GM12878 (cell line): ENCODE results near the gene LGI1. TPM values are rescaled to one million over a fixed set of nuclear protein-coding genes. Genes with fewer than 3 reads are reported as not detected.

Experiments
- BCL11A ChIP-seq: IDR thresholded peaks from 2 replicates; pipeline ENCODE4 v1.6.1; 2011; ENCODE audit warnings: low read depth, low read length
- BRCA1 ChIP-seq: IDR thresholded peaks from 2 replicates; pipeline ENCODE4 v1.6.1; 2011; ENCODE audit warnings: low read depth, low read length, improper control_type of control experiment
- CBFB ChIP-seq: IDR thresholded peaks from 2 replicates; pipeline ENCODE4 v1.6.1; 2016; ENCODE audit warnings: antibody characterized with exemption, low read depth
- CBX5 ChIP-seq: sonication (generic); IDR thresholded peaks from 2 replicates; pipeline ENCODE4 v1.6.1; 2016; ENCODE audit warnings: low read depth, moderate library complexity, mild to moderate bottlenecking, inconsistent platforms
- CREB1 ChIP-seq: IDR thresholded peaks from 2 replicates; pipeline ENCODE4 v1.6.1; 2012; ENCODE audit warnings: low read depth, mild to moderate bottlenecking, inconsistent platforms
- CREM ChIP-seq: IDR thresholded peaks from 2 replicates; pipeline ENCODE4 v1.6.1; 2014; ENCODE audit warnings: antibody characterized with exemption, low read depth
- E2F4 ChIP-seq: IDR thresholded peaks from 2 replicates; pipeline ENCODE4 v1.6.1; 2012; ENCODE audit warnings: low read depth, low read length, improper control_type of control experiment
- EED ChIP-seq: sonication (generic); IDR thresholded peaks from 2 replicates; pipeline ENCODE4 v1.6.1; 2016; ENCODE audit warnings: antibody characterized with exemption, low read depth
- HDAC6 ChIP-seq: fragments of 200-600 bp; sonication (generic); IDR thresholded peaks from one replicate; pipeline ENCODE4 v1.8.0; 2017; ENCODE audit warnings: antibody characterized with exemption; ENCODE audit not compliant: unreplicated experiment
- HDGF ChIP-seq: fragments of 450-650 bp; IDR thresholded peaks from 2 replicates; pipeline ENCODE4 v1.6.1; 2016; ENCODE audit warnings: antibody characterized with exemption
- IKZF2 ChIP-seq, 2 experiments: fragments of 450-650 bp; IDR thresholded peaks; 2 replicates each; pipeline ENCODE4 v1.6.1; 2017; ENCODE audit warnings: mild to moderate bottlenecking in 2 of 2, moderate library complexity in 2 of 2
- JUND ChIP-seq: IDR thresholded peaks from 2 replicates; pipeline ENCODE4 v1.6.1; 2012; ENCODE audit warnings: low read depth, mild to moderate bottlenecking, low read length, improper control_type of control experiment, moderate library complexity
- KLF5 ChIP-seq: fragments of 450-650 bp; IDR thresholded peaks from 2 replicates; pipeline ENCODE4 v1.6.1; 2014; ENCODE audit warnings: mild to moderate bottlenecking; ENCODE audit not compliant: partially characterized antibody
- MEF2A ChIP-seq: IDR thresholded peaks from 2 replicates; pipeline ENCODE4 v1.6.1; 2011; ENCODE audit warnings: low read depth, mild to moderate bottlenecking, low read length, moderate library complexity; ENCODE audit not compliant: insufficient read depth
- MLLT1 ChIP-seq: fragments of 450-650 bp; IDR thresholded peaks from 2 replicates; pipeline ENCODE4 v1.6.1; 2016; ENCODE audit warnings: mild to moderate bottlenecking
- MXI1 ChIP-seq: fragments of 150-350 bp; IDR thresholded peaks from 2 replicates; pipeline ENCODE4 v1.6.1; 2011; ENCODE audit warnings: low read depth, mild to moderate bottlenecking, inconsistent platforms, low read length, improper control_type of control experiment
- MYB ChIP-seq: fragments of 150-350 bp; IDR thresholded peaks from 2 replicates; pipeline ENCODE4 v1.6.1; 2014; ENCODE audit warnings: mild to moderate bottlenecking, low read depth, low read length, borderline replicate concordance
- NFYA ChIP-seq: IDR thresholded peaks from 2 replicates; pipeline ENCODE4 v1.6.1; 2011; ENCODE audit warnings: low read depth, mild to moderate bottlenecking, low read length, improper control_type of control experiment, borderline replicate concordance
- RAD51 ChIP-seq: fragments of 450-650 bp; IDR thresholded peaks from 2 replicates; pipeline ENCODE4 v1.6.1; 2016; ENCODE audit warnings: moderate library complexity, mild to moderate bottlenecking, inconsistent platforms
- RELA ChIP-seq: fragments of 450-650 bp; IDR thresholded peaks from 2 replicates; pipeline ENCODE4 v1.8.0; 2014; ENCODE audit warnings: borderline replicate concordance; ENCODE audit not compliant: partially characterized antibody
- REST ChIP-seq: IDR thresholded peaks from 2 replicates; pipeline ENCODE4 v1.6.1; 2012; ENCODE audit warnings: mild to moderate bottlenecking, low read depth, low read length
- USF2 ChIP-seq: IDR thresholded peaks from 2 replicates; pipeline ENCODE4 v1.6.1; 2011; ENCODE audit warnings: low read depth, low read length, improper control_type of control experiment, borderline replicate concordance
- ZZZ3 ChIP-seq: IDR thresholded peaks from 2 replicates; pipeline ENCODE4 v1.6.1; 2011; ENCODE audit warnings: low read depth; ENCODE audit not compliant: control insufficient read depth, insufficient read length
- polyA plus RNA-seq, 11 experiments: library from polyadenylated mRNA; depleted of rRNA in 4 of 11; unstranded in 6 of 11; stranded (reverse) in 5 of 11; fragments of >200 nt; fragmentation: Nextera tagmentation in 4 of 11; fragmentation: Illumina TruSeq in 1 of 11; extraction: Ambion mirVana in 4 of 11; extraction: Trizol in 1 of 11; gene quantifications; 1 replicate in 1 of 11; 2 replicates in 10 of 11; pipeline versions ENCODE4 v1.2.1 to v1.2.3, GENCODE V29; 2011 to 2016; ENCODE audit warnings: inconsistent platforms in 2 of 11, missing spikeins in 2 of 11, low read depth in 1 of 11
- total RNA-seq, 4 experiments: library from RNA; depleted of rRNA in 3 of 4; stranded (reverse); fragments of >200 nt in 3 of 4; fragmentation: Illumina TruSeq in 1 of 4; extraction: Trizol in 1 of 4; gene quantifications; 2 replicates each; pipeline versions ENCODE4 v1.2.1 to v1.2.3, GENCODE V29; 2013 to 2021
- TF ChIP-seq, protein P1 (sequence below): fragments of 450-650 bp; IDR thresholded peaks from 2 replicates; pipeline ENCODE4 v1.6.1; 2016; ENCODE audit warnings: mild to moderate bottlenecking
- TF ChIP-seq, protein P2 (sequence below): IDR thresholded peaks from 2 replicates; pipeline ENCODE4 v1.6.1; 2012; ENCODE audit warnings: low read depth, low read length, improper control_type of control experiment

LGI1 gene
- total and polyA plus RNA-seq, 10 of the 15 experiments (the other 5 are each of a cell fraction or from before 2014, with no cell fraction given) = not detected

GRCh38 chr10:93715345-93715744, 42.4 kb upstream of the LGI1 start (continued):
- peak; percentile 46 for TF ChIP-seq RELA
- no peak for TF ChIP-seq KLF5
- peak; percentile 73 for TF ChIP-seq EED
- TF ChIP-seq E2F4 = no peak
- TF ChIP-seq, protein P1, sequence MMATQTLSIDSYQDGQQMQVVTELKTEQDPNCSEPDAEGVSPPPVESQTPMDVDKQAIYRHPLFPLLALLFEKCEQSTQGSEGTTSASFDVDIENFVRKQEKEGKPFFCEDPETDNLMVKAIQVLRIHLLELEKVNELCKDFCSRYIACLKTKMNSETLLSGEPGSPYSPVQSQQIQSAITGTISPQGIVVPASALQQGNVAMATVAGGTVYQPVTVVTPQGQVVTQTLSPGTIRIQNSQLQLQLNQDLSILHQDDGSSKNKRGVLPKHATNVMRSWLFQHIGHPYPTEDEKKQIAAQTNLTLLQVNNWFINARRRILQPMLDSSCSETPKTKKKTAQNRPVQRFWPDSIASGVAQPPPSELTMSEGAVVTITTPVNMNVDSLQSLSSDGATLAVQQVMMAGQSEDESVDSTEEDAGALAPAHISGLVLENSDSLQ = peak; percentile 73
- TF ChIP-seq CREM = peak; percentile 94
- TF ChIP-seq MEF2A = 0 out of 2 replicates have a peak, but pooled peaks have one; percentile 23
- TF ChIP-seq HDAC6 = no peak
- no peak for TF ChIP-seq MYB
- TF ChIP-seq RAD51 = peak; percentile 35; the same call in 1 of the 2 replicates
- no peak for TF ChIP-seq ZZZ3
- TF ChIP-seq CREB1 = peak; percentile 95
- TF ChIP-seq BRCA1 = no peak
- TF ChIP-seq JUND = peak; percentile 49; the same call in 1 of the 2 replicates
- peak; percentile 59; the same call in 1 of the 2 replicates for TF ChIP-seq MLLT1
- TF ChIP-seq NFYA = no peak
- peak; percentile 91 to 94 for TF ChIP-seq IKZF2 (IDR thresholded peaks at IDR 0.05)
- no peak for TF ChIP-seq CBFB
- TF ChIP-seq HDGF = no peak
- TF ChIP-seq MXI1 = no peak
- TF ChIP-seq CBX5 = no peak
- no peak for TF ChIP-seq USF2
- TF ChIP-seq REST = no peak
- TF ChIP-seq, protein P2, sequence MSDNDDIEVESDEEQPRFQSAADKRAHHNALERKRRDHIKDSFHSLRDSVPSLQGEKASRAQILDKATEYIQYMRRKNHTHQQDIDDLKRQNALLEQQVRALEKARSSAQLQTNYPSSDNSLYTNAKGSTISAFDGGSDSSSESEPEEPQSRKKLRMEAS = no peak
- TF ChIP-seq BCL11A = peak; percentile 80
